ENCODE results near the gene FUCA2. TPM values are rescaled to one million over a fixed set of nuclear protein-coding genes. Genes with fewer than 3 reads are reported as not detected.
A peak's percentile ranks its signal among the peaks of the same experiment; 100 is the strongest.
"Not testable (repeated sequence)": the region's sequence is repeated elsewhere in the genome, so short reads cannot be mapped to it uniquely, and the experiment has no call there.

FUCA2 gene
- total RNA-seq, 1 donor from 2014 or later: 18.5 TPM

DNA sequence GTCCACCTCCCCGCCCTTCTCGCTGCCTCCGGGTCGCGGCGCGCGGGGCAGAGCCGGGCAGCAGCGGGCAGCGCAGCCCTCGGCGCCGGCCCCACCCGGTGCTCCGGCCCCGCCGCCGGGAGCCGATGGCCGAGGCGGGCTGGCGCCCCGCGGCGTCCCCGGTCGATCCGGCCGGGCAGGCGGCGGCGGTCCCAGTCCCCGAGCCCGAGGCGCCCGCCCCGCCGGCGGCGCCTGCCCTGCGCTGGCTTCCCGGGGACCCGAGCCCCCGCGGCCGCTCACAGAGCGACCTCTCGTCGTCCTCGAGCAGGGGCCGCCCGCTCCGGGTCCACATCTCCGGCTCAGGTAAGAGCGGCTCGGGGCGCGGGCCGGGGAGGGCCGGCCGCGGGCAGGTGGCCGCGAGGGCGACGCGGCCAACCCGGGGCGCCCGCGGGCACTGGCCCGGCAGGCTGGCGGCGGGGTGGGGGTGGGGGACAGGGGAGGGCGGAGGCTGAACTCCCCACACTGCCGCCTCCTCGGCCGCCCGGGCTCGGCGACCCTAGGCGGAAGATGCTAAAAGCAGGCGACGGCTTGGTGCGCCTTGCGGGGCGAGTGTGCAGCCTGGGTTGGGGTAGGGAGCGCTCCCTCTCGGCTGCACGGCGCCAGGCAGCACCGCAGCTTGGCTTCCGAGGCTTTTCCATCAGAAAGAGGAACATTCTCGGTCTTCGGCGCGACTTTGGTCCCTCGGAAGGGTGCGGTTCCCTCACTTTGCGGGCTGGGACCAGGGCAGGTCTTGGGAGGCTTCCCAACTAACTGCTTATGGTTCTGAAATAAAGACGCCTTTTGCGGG, 25.6 kb upstream of the FUCA2 start:
- peak; percentile 50 for DNase-seq (ENCODE audit: low spot score)

DNA sequence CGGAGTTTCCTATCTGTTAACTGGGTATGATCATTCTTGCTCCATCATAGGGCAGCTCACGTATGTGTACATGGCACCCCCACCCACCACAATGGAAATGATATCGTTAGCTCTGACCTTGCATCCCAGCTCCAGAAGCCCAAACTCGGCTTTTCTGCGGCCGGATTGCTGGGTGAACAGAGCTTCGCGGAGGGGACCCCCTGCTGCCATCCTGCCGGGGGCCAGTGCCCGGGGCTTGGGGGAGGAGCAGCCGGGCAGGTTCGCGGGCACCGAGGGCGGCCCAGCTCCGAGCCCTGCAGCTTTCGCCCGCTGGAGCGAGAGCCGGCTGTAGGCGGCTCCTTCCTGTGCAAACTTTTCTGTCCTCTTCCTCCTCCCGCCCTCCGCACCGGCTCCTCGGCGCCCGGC, 24.9 kb upstream of the FUCA2 start:
- peak; percentile 39 for DNase-seq (ENCODE audit: low spot score)

DNA sequence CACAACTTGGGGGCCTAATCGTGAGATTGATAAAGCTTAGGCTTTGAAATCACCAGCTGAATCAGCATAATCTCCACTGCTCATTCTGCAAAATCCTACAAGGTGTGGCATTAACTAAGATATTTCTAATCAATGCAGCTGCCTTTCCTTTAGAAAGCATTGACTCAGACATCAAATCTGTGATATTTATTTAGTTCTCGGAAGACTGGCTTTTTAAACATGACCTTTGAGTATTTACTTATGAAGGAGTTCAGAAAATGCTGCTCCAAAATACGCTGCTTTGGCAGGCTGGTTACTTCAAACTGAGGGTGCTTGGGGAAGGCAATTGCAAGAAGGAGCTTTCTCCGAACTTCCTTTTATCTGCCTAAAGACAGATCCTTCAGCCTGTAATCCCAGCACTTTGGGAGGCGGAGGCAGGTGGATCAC, 23.7 kb upstream of the FUCA2 start:
- DNase-seq (ENCODE audit: low spot score): no peak

- DNase-seq (ENCODE audit: low spot score): no peak
Observed at GRCh38 chr6:143531720-143532499, 20.4 kb upstream of the FUCA2 start.

- DNase-seq (ENCODE audit: low spot score): peak; percentile 27
Observed at GRCh38 chr6:143529095-143529494, 17.6 kb upstream of the FUCA2 start.

- DNase-seq (ENCODE audit: low spot score): no peak
Observed at GRCh38 chr6:143528164-143528811, 16.8 kb upstream of the FUCA2 start.

- no peak for DNase-seq (ENCODE audit: low spot score)
Observed at GRCh38 chr6:143527677-143528076, 16.2 kb upstream of the FUCA2 start.

DNA sequence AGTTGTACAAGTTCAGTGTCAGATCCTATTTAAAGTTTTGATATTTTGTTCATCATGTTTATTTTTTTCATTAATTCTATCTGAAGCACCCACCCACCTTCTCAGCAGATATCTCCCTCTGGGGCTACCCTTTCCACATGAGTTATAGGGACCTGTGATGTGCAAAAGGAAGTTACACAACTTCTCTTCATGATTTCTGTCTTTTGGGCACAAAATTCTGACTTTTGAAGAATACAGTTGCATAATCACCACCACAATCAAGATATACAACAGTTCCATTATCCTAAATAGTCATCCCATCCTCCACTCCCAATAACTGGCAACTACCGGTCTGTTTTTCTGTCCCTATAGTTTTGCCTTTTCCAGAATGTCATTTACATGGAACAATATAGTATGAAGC, 13.8 kb upstream of the FUCA2 start:
- DNase-seq (ENCODE audit: low spot score): no peak

DNA sequence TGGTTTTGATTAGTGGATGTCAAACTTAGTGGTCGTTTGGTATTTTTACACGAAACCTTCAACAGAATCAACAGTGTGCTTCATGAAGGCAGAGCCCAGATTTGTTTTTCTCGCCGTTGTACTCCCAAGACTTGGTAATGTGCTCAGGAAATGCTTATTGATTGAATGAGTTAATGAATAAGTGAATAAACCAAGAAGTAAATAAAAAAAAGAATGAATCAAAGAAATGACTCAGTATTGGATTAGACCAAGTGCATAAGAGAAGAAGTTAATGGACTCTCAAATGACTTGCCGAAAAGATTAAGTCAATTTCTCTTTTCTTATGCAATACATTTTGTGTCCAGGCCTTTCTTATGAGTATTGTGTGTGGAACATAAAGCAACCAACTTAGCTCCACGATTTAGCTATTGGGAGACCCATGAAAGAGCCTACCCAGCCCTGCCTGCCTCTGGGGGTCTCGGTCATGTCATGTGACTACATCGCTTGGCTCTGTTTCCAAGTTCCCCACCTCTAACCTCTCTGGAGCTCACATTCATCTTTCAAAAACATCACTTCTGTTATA, 10.6 kb upstream of the FUCA2 start:
- no peak for DNase-seq (ENCODE audit: low spot score)

- no peak for DNase-seq (ENCODE audit: low spot score)
Observed at GRCh38 chr6:143517447-143517773, 5.9 kb upstream of the FUCA2 start.

GRCh38 chr6:143516690-143517446, 5.3 kb upstream of the FUCA2 start:
- no peak for DNase-seq (ENCODE audit: low spot score)

DNA sequence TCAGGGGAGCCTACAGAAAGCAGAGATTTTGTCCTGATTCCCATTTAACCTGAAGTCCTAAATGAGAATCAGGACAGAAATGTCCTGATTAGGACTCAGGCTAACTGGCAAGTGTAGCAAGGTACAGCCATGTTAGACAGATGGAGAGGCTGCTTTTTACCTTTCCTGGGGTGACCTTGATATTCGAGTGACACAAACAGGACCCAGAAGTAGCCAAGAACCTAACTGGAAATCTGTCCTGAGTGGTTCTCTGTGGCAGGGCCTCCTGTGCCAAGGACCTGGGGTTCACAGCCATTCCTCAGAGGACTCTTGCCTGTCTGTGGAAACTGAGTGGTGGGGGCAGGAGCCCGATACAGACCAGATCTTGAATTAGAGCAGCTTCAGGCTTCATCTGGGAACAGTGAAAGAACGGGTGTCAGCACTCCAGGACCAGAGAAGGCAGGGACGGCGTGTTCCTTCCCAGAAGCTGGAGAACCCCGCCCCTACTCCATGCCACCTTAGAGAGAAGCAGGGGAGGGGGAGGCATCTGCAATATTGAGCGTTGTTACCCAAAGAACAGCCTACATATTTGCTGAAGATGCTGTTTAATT, 4.3 kb upstream of the FUCA2 start:
- DNase-seq (ENCODE audit: low spot score): no peak

DNA sequence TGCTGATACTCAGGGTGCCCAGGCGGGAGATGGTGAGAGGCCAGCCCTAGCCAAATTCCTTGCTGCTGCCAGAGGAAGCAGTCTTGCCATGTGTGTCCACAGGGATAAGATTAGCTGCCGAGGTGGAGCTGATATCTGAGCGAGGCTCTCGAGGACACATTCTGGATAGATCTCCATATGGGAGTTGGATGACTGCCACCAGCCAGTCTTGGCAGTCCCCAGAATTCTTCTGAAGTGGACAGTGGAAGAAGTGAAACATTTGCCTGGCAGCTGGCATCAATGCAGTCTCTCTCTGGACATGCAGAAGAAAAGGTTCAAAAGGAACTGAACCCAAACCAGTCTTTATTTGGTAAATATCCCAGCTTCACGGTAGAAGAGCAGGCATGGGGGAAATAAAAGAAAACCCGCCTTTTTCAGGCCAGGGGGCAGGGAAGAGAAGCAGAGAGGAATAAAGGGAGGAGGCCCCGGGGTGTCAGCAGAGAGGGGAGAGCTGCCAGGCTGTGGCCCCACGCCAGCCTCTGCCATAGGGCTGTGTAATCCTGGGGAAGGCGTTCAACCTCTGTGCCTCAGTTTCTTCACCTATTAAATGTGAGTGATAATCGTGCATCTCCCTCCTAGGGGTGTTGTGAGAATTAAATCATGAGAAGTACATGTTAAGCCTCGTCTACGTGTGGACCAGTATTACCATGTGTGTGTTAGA, 3.7 kb upstream of the FUCA2 start:
- DNase-seq (ENCODE audit: low spot score): peak; percentile 43

DNA sequence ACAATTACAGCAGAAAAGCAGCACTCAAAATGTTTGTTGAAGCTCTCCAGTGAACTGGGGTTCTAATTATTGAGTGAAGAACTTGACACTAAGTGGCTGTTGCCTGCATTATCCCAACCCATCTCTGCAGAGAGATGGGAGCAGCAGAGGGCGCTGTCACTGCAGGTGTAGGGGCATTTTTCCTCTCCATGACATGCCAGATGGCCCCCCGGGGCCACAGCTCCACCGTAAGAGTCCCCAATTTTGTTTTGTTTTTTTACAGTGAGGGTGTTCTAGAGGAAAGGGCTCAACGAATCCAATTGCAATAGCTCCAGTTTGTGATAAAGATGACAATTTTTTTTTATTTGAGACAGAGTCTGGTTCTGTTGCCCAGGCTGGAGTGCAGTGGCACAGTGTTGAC, 1.9 kb upstream of the FUCA2 start:
- no peak for DNase-seq (ENCODE audit: low spot score)

DNA sequence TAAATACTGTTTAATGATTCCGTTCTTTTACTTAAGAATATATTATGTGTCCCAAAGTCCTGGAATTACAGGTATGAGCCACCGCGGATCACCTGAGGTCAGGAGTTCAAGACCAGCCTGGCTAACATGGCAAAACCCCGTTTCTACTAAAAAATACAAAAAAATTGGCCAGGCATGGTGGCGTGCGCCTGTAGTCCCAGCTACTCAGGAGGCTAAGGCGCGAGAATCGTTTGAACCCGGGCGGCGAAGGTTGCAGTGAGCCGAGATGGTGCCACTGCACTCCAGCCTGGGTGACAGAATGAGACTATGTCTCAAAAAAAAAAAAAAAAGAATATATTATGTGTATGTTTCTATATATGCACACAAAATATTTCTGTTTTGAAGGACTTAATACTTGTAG, 1.2 kb downstream of the FUCA2 start:
- DNase-seq (ENCODE audit: low spot score): not testable (repeated sequence)

GRCh38 chr6:143507358-143508145, 4.0 kb downstream of the FUCA2 start:
- DNase-seq (ENCODE audit: low spot score): no peak

- no peak for DNase-seq (ENCODE audit: low spot score)
Observed at GRCh38 chr6:143506620-143507019, 4.9 kb downstream of the FUCA2 start.

DNA sequence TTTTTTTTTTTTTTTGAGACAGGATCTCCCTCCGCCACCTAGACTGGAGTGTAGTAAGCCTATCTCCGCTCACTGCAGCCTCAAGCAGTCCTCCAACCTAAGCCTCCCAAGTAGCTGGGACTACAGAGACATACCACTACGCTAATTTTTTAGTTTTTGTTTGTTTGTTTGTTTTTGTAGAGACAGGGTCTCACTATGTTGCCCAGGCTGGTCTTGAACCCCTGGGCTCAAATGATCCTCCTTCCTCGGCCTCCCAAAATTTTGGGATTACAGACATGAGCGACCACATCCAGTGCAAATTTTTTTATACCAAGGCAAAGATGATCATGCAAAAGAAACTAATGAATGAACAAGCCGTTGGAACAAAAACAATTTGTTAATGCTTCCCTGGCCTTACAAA, 5.3 kb downstream of the FUCA2 start:
- no peak for DNase-seq (ENCODE audit: low spot score)

- DNase-seq (ENCODE audit: low spot score): no peak
Observed at GRCh38 chr6:143505537-143505936, 6.0 kb downstream of the FUCA2 start.

GRCh38 chr6:143505111-143505510, 6.4 kb downstream of the FUCA2 start:
- no peak for DNase-seq (ENCODE audit: low spot score)

All from umbilical cord (tissue), 2 donors.